A549 (cell line): Measurements from ENCODE around the gene EDN2. TPM values are rescaled to one million over a fixed set of nuclear protein-coding genes. Genes with fewer than 3 reads are reported as not detected.
A peak's percentile ranks its signal among the peaks of the same experiment; 100 is the strongest.

ENCODE experiments used
- ATAC-seq, 2 experiments: fragments of 200-7000 bp in 1 of 2; fragments of >200 bp in 1 of 2; cut with Nextera tagmentation in 1 of 2; cut with Tn5 transposase in 1 of 2; 3 replicates each; pipeline versions ENCODE4 v1.8.0 to v1.9.1; 2018 to 2020; ENCODE audit warnings: mild to moderate bottlenecking in 1 of 2, moderate library complexity in 1 of 2
- CTCF ChIA-PET: fragments of 300-600 bp; sonication (Branson Sonifier 250); formaldehyde crosslinking; extraction: SDS; loops from one replicate; lab custom pipeline; 2021; ENCODE audit warnings: antibody characterized with exemption, inconsistent platforms; lab: Yijun Ruan, JAX
- POLR2A ChIA-PET: fragments of 350-600 bp; formaldehyde crosslinking; extraction: SDS; loops from one replicate; lab custom pipeline; 2021; ENCODE audit warnings: antibody characterized with exemption, inconsistent platforms; lab: Yijun Ruan, JAX
- DNase-seq, 2 experiments: peaks; one replicate each; pipeline versions ENCODE4 v3.0.0 to v3.0.0-alpha.2; 2011 to 2016; ENCODE audit warnings: low read depth in 1 of 2, low spot score in 1 of 2
- FAIRE-seq: peaks from 2 replicates; lab custom pipeline; 2011; peaks lifted over from hg19 to GRCh38; lab: Jason Lieb, UNC
- H3K27ac ChIP-seq, 2 experiments: fragments of >200 bp; sonication (Bioruptor Twin); formaldehyde crosslinking; 3 replicates each; pipeline ENCODE4 v1.5.1; 2016 to 2017
- H3K4me1 ChIP-seq: fragments of >200 bp; sonication (Bioruptor Twin); formaldehyde crosslinking; 3 replicates; pipeline ENCODE4 v1.6.1; 2016
- H3K4me2 ChIP-seq: fragments of >200 bp; sonication (Bioruptor Twin); formaldehyde crosslinking; 3 replicates; pipeline ENCODE4 v1.6.1; 2016
- H3K4me3 ChIP-seq: fragments of >200 bp; sonication (Bioruptor Twin); formaldehyde crosslinking; 3 replicates; pipeline ENCODE4 v1.5.1; 2016
- H3K9me3 ChIP-seq: fragments of >200 bp; sonication (Bioruptor Twin); formaldehyde crosslinking; 3 replicates; pipeline ENCODE4 v1.6.1; 2016
- CEBPB ChIP-seq, 2 experiments: fragments of >200 bp in 1 of 2; sonication (Bioruptor Twin) in 1 of 2; formaldehyde crosslinking in 1 of 2; IDR thresholded peaks; 2 replicates each; pipeline ENCODE4 v1.6.1; 2012 to 2016
- CHD2 ChIP-seq: fragments of 150-350 bp; IDR thresholded peaks from 2 replicates; pipeline ENCODE4 v1.6.1; 2014; ENCODE audit warnings: low read length; ENCODE audit not compliant: partially characterized antibody
- E2F6 ChIP-seq: IDR thresholded peaks from 2 replicates; pipeline ENCODE4 v1.6.1; 2012; ENCODE audit warnings: low read depth, borderline replicate concordance
- EHF ChIP-seq: fragments of 250-450 bp; sonication (Bioruptor Pico); IDR thresholded peaks from 2 replicates; pipeline ENCODE4 v1.5.0; 2020; ENCODE audit warnings: mild to moderate bottlenecking
- GATA3 ChIP-seq: IDR thresholded peaks from 2 replicates; pipeline ENCODE4 v1.6.1; 2012; ENCODE audit warnings: borderline replicate concordance
- HDAC2 ChIP-seq: fragments of 200-600 bp; sonication (generic); IDR thresholded peaks from 2 replicates; pipeline ENCODE4 v1.6.1; 2016
- HOXA7 ChIP-seq: fragments of 250-450 bp; sonication (Bioruptor Pico); IDR thresholded peaks from 2 replicates; pipeline ENCODE4 v1.5.0; 2020; ENCODE audit warnings: mild to moderate bottlenecking, moderate library complexity
- HOXB5 ChIP-seq: fragments of 250-450 bp; sonication (Bioruptor Pico); IDR thresholded peaks from 2 replicates; pipeline ENCODE4 v1.5.0; 2020; ENCODE audit warnings: mild to moderate bottlenecking, moderate library complexity
- MAX ChIP-seq: IDR thresholded peaks from 2 replicates; pipeline ENCODE4 v1.6.1; 2012
- MYC ChIP-seq: IDR thresholded peaks from 2 replicates; pipeline ENCODE4 v1.6.1; 2012; ENCODE audit warnings: mild to moderate bottlenecking, inconsistent platforms, low read length, improper control_type of control experiment, borderline replicate concordance
- NFE2L2 ChIP-seq: fragments of 150-350 bp; conservative IDR thresholded peaks from 2 replicates; pipeline ENCODE4 v1.6.1; 2014; ENCODE audit warnings: low read length
- NPAS2 ChIP-seq: fragments of 250-450 bp; sonication (Bioruptor Pico); IDR thresholded peaks from 2 replicates; pipeline ENCODE4 v1.8.0; 2022; ENCODE audit warnings: mild to moderate bottlenecking, moderate library complexity, borderline replicate concordance
- POLR2A ChIP-seq: IDR thresholded peaks from 2 replicates; pipeline ENCODE4 v1.6.1; 2012; ENCODE audit warnings: mild to moderate bottlenecking, low read length
- POLR2AphosphoS2 ChIP-seq: conservative IDR thresholded peaks from 2 replicates; pipeline ENCODE4 v1.6.1; 2012; ENCODE audit warnings: low read length, improper control_type of control experiment, inconsistent platforms
- RARB ChIP-seq: fragments of 250-450 bp; sonication (Bioruptor Pico); IDR thresholded peaks from 2 replicates; pipeline ENCODE4 v1.8.0; 2021; ENCODE audit warnings: mild to moderate bottlenecking, moderate library complexity
- RCOR1 ChIP-seq: fragments of 150-350 bp; IDR thresholded peaks from 2 replicates; pipeline ENCODE4 v1.6.1; 2014; ENCODE audit warnings: antibody characterized with exemption, low read length, low read depth
- RFX5 ChIP-seq: fragments of 450-650 bp; IDR thresholded peaks from 2 replicates; pipeline ENCODE4 v1.7.1; 2014; ENCODE audit warnings: antibody characterized with exemption, mild to moderate bottlenecking, moderate library complexity
- RNF2 ChIP-seq: fragments of 200-600 bp; sonication (generic); IDR thresholded peaks from 2 replicates; pipeline ENCODE4 v1.6.1; 2016; ENCODE audit warnings: low read depth, mild to moderate bottlenecking, antibody characterized with exemption, moderate library complexity, borderline replicate concordance
- SMC3 ChIP-seq: fragments of >200 bp; sonication (Bioruptor Twin); formaldehyde crosslinking; IDR thresholded peaks from 3 replicates; pipeline ENCODE4 v1.6.1; 2018; ENCODE audit warnings: inconsistent platforms
- TP53 ChIP-seq: fragments of 250-450 bp; sonication (Bioruptor Pico); IDR thresholded peaks from 2 replicates; pipeline ENCODE4 v1.5.0; 2021; ENCODE audit warnings: mild to moderate bottlenecking, moderate library complexity
- ZC3H11A ChIP-seq: fragments of 450-650 bp; IDR thresholded peaks from 2 replicates; pipeline ENCODE4 v1.6.1; 2014; ENCODE audit warnings: antibody characterized with exemption, mild to moderate bottlenecking
- ZNF302 ChIP-seq: fragments of 250-450 bp; sonication (Bioruptor Pico); IDR thresholded peaks from 2 replicates; pipeline ENCODE4 v1.9.0; 2021; ENCODE audit warnings: inconsistent platforms, mild to moderate bottlenecking, moderate library complexity
- WGBS: methylation state at CpG from one replicate; pipeline ENCODE4 v1.1.6; 2017; ENCODE audit errors: missing lambda C conversion rate; 5-methylcytosine and 5-hydroxymethylcytosine counted together
- polyA plus RNA-seq, 4 experiments: library from polyadenylated mRNA; depleted of rRNA in 3 of 4; stranded (reverse); fragments of >200 nt; fragmentation: RNase III in 1 of 4; extraction: RNeasy Plus Mini Kit Qiagen cat#74134 plus additional on column Dnase treatment in 1 of 4; gene quantifications; 2 replicates in 3 of 4; 3 replicates in 1 of 4; pipeline ENCODE4 v1.2.3, GENCODE V29; 2011 to 2017
- TF ChIP-seq, protein P1 (sequence below): fragments of >200 bp; sonication (Bioruptor Twin); formaldehyde crosslinking; IDR thresholded peaks from 3 replicates; pipeline ENCODE4 v1.5.1; 2016
- TF ChIP-seq, protein P2 (sequence below): fragments of 450-650 bp; IDR thresholded peaks from 2 replicates; pipeline ENCODE4 v1.6.1; 2014; ENCODE audit warnings: antibody characterized with exemption
- TF ChIP-seq, protein P3 (sequence below): fragments of >200 bp; sonication (Bioruptor Twin); formaldehyde crosslinking; IDR thresholded peaks from 2 replicates; pipeline ENCODE4 v1.6.1; 2016

EDN2 gene
- polyA plus RNA-seq, 2 of the 4 experiments (the other 2 are of a cell fraction): 1.2 to 3.2 TPM

- ATAC-seq: no peak
- CTCF ChIA-PET: interaction anchor here (0.7 to 8.5 kb wide), 17 partner anchors 15 to 409 kb away, joined by 3 to 107 read pairs (median 6); partner anchors contain the start of gene FOXO6
- H3K4me2 ChIP-seq: peak overlapping the region; percentile 82; the same call in 1 of the 3 replicates
- no peak overlapping the region for H3K4me3 ChIP-seq
- 83% methylated on average over 4 of the region's 5 CpGs for whole genome bisulfite sequencing
- H3K9me3 ChIP-seq: no peaks in the 10 kb centered on the region
- no peak for DNase-seq
- TF ChIP-seq E2F6: no peak
- TF ChIP-seq, protein P1, sequence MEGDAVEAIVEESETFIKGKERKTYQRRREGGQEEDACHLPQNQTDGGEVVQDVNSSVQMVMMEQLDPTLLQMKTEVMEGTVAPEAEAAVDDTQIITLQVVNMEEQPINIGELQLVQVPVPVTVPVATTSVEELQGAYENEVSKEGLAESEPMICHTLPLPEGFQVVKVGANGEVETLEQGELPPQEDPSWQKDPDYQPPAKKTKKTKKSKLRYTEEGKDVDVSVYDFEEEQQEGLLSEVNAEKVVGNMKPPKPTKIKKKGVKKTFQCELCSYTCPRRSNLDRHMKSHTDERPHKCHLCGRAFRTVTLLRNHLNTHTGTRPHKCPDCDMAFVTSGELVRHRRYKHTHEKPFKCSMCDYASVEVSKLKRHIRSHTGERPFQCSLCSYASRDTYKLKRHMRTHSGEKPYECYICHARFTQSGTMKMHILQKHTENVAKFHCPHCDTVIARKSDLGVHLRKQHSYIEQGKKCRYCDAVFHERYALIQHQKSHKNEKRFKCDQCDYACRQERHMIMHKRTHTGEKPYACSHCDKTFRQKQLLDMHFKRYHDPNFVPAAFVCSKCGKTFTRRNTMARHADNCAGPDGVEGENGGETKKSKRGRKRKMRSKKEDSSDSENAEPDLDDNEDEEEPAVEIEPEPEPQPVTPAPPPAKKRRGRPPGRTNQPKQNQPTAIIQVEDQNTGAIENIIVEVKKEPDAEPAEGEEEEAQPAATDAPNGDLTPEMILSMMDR: no peak
- TF ChIP-seq NFE2L2: no peak
- no peak for TF ChIP-seq POLR2AphosphoS2
- no peak for TF ChIP-seq EHF
- TF ChIP-seq TP53 (CRISPR knock-in tag): no peak
- no peak for TF ChIP-seq RFX5
- TF ChIP-seq GATA3: no peak
- TF ChIP-seq RCOR1: no peak
- no peak for TF ChIP-seq POLR2A
- no peak for TF ChIP-seq ZC3H11A
- no peak for TF ChIP-seq HOXA7
- no peak for TF ChIP-seq SMC3
- no peak for TF ChIP-seq HOXB5 (CRISPR knock-in tag)
- no peak for TF ChIP-seq CEBPB (IDR thresholded peaks at IDR 0.05)
- TF ChIP-seq, protein P2, sequence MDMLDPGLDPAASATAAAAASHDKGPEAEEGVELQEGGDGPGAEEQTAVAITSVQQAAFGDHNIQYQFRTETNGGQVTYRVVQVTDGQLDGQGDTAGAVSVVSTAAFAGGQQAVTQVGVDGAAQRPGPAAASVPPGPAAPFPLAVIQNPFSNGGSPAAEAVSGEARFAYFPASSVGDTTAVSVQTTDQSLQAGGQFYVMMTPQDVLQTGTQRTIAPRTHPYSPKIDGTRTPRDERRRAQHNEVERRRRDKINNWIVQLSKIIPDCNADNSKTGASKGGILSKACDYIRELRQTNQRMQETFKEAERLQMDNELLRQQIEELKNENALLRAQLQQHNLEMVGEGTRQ: no peak
- no peak for TF ChIP-seq RNF2
- TF ChIP-seq HDAC2: no peak
- no peak for TF ChIP-seq MYC
- H3K27ac ChIP-seq: peak overlapping the region in 1 of 2 experiments; percentile 90; a peak in 3 of 6 replicates
- POLR2A ChIA-PET: no interaction called here
- FAIRE-seq: no peak
- peaks cover 23% of the 10 kb centered on the region for H3K4me1 ChIP-seq
These were observed 50.2 kb downstream of the EDN2 start for GRCh38 chr1:41434306-41434705.

DNA sequence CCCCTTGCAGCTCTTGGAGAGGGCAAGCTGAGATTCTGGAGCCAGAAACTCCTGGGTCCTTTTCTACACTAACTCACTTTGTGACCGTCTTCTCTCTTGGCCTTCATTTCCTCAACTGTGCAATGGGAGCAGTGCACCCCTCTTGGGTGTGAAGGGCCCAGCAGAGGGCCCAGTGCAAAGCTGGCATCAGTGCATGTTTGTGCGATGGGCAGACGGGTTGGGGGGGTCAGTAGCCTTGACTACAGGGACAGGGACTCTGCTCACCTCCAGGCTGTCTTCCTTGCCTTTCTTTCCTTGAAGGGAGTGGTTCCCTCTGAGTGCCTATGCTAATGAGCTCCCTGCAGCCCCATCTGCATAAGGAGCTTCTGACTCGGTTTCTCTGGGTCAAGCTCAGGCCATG, 51.0 kb downstream of the EDN2 start:
- no peak for DNase-seq
- ChIA-PET CTCF (interaction anchor here (0.6 to 8.5 kb wide), 36 partner anchors 12 to 1293 kb away, joined by 3 to 107 read pairs (median 4); partner anchors contain the start of gene FOXO6), POLR2A (no interaction called here)
- peaks cover 23% of the 10 kb centered on the region for H3K4me1 ChIP-seq
- peak overlapping the region; percentile 80 to 90 for H3K27ac ChIP-seq
- ATAC-seq: no peak; a peak in 1 of 6 replicates
- H3K9me3 ChIP-seq: no peaks in the 10 kb centered on the region
- FAIRE-seq: no peak
- 0 out of 3 replicates have a peak overlapping the region, but pooled peaks have one; percentile 5 for H3K4me3 ChIP-seq
- no peak for TF ChIP-seq ZNF302 (CRISPR knock-in tag)
- TF ChIP-seq NPAS2: no peak
- TF ChIP-seq, protein P3, sequence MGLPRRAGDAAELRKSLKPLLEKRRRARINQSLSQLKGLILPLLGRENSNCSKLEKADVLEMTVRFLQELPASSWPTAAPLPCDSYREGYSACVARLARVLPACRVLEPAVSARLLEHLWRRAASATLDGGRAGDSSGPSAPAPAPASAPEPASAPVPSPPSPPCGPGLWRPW: no peak
- no peak for TF ChIP-seq HDAC2
- TF ChIP-seq CHD2: no peak
- no peak for TF ChIP-seq RARB (CRISPR knock-in tag)
- no peak for TF ChIP-seq MAX
- H3K4me2 ChIP-seq: peak overlapping the region; percentile 82
- 61% methylated on average over 3 of the region's 4 CpGs for WGBS
